ENCODE data around the gene POLR3G. TPM values are rescaled to one million over a fixed set of nuclear protein-coding genes. Genes with fewer than 3 reads are reported as not detected.

The POLR3G gene
- total and polyA plus RNA-seq, 12 donors, result 0.30 to 2.4 (median 0.93) TPM; not detected in 2

DNA sequence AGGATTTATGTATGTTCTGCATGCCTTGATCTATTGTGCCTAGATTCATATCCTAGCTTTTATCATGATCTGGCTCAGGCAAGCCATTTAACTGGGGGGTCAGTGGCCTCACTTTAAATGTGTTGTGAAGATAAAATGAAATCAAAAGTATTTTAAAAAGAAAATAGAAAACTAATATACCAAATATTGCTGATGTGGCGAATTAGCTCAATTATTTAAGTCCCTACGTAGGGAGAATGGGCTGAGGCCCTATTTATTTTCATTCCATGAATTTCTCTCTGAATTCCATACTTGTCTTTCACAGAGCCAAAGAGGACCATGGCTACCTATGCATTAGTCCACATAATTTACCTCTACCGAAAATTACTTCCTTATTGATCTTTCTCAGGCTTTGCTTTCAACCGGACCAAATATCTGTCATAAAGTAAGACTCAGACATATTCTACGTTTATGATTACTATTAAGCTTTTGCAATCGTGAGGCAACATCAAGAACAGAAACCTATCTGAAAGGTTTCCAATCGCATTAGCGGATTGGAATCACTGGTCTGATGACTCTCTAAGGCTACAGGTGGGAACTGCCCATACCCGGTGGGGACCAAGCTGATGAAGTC, 1.8 kb upstream of the POLR3G start:
- TF ChIP-seq POLR2A (IDR thresholded peaks at IDR 0.05), result no peak
- TF ChIP-seq, protein P1, sequence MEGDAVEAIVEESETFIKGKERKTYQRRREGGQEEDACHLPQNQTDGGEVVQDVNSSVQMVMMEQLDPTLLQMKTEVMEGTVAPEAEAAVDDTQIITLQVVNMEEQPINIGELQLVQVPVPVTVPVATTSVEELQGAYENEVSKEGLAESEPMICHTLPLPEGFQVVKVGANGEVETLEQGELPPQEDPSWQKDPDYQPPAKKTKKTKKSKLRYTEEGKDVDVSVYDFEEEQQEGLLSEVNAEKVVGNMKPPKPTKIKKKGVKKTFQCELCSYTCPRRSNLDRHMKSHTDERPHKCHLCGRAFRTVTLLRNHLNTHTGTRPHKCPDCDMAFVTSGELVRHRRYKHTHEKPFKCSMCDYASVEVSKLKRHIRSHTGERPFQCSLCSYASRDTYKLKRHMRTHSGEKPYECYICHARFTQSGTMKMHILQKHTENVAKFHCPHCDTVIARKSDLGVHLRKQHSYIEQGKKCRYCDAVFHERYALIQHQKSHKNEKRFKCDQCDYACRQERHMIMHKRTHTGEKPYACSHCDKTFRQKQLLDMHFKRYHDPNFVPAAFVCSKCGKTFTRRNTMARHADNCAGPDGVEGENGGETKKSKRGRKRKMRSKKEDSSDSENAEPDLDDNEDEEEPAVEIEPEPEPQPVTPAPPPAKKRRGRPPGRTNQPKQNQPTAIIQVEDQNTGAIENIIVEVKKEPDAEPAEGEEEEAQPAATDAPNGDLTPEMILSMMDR (IDR thresholded peaks at IDR 0.05), result no peak
- DNase-seq, result no peak
- WGBS, 4 donors, result 51 to 59% (median 53%) methylated on average over 9 of the region's 9 CpGs
- peaks cover 6 to 23% of the 10 kb centered on the region in 2 donors for H3K4me1 ChIP-seq (replicated peaks in 1 of 2)
- intact Hi-C loops (cut with DNase I), result no loop called here
- no peak overlapping the region for H3K27ac ChIP-seq
- no peaks in the 10 kb centered on the region for H3K9me3 ChIP-seq (replicated peaks in 1 of 3)
- peak overlapping the region in 2 of 4 donors; percentile 69 to 72 for H3K4me3 ChIP-seq
- H3K27me3 ChIP-seq, result no peaks in the 10 kb centered on the region
- H3K36me3 ChIP-seq (replicated peaks in 1 of 2), result no peaks in the 10 kb centered on the region

- intact Hi-C loops (cut with DNase I), result no loop called here
- H3K9me3 ChIP-seq (replicated peaks in 1 of 3), result no peaks in the 10 kb centered on the region
- TF ChIP-seq POLR2A (IDR thresholded peaks at IDR 0.05), result no peak
- TF ChIP-seq, protein P1 (IDR thresholded peaks at IDR 0.05), result no peak
- no peaks in the 10 kb centered on the region for H3K27me3 ChIP-seq
- WGBS, 4 donors, result 1 to 3% (median 1%) methylated on average over 10 to 56 of the region's 56 CpGs
- peaks cover 6 to 23% of the 10 kb centered on the region in 2 donors for H3K4me1 ChIP-seq (replicated peaks in 1 of 2)
- peak overlapping the region; percentile 62 to 73 (median 70) for H3K4me3 ChIP-seq
- H3K27ac ChIP-seq, result peak overlapping the region in 4 of 5 donors; percentile 57 to 90 (median 76)
- DNase-seq, result peak in 6 of 7 donors; percentile 19 to 62 (median 51)
- no peaks in the 10 kb centered on the region for H3K36me3 ChIP-seq (replicated peaks in 1 of 2)
Observed at GRCh38 chr5:90473396-90474234, 1.0 kb upstream of the POLR3G start.

GRCh38 chr5:90475436-90475980, 844 bp downstream of the POLR3G start:
- Histone ChIP-seq H3K27me3 (no peaks in the 10 kb centered on the region), H3K36me3 (replicated peaks in 1 of 2) (no peaks in the 10 kb centered on the region), H3K4me3 (peak overlapping the region in 1 of 4 donors; percentile 8), H3K27ac (no peak overlapping the region), H3K4me1 (replicated peaks in 1 of 2) (peaks cover 6 to 23% of the 10 kb centered on the region in 2 donors), H3K9me3 (replicated peaks in 1 of 3) (no peaks in the 10 kb centered on the region)
- intact Hi-C loops (cut with DNase I), result no loop called here
- no peak for DNase-seq
- 57 to 64% (median 60%) methylated on average over 16 to 17 of the region's 17 CpGs for WGBS, 4 donors
- no peak for TF ChIP-seq POLR2A (IDR thresholded peaks at IDR 0.05)
- TF ChIP-seq, protein P1 (IDR thresholded peaks at IDR 0.05), result no peak

- TF ChIP-seq, protein P1 (IDR thresholded peaks at IDR 0.05), result no peak
- no peak for TF ChIP-seq POLR2A (IDR thresholded peaks at IDR 0.05)
- intact Hi-C loops (cut with DNase I), result no loop called here
- no peak overlapping the region for H3K27ac ChIP-seq
Observed at GRCh38 chr5:90476391-90476790, 1.7 kb downstream of the POLR3G start.

More at GRCh38 chr5:90476391-90476790, 1.7 kb downstream of the POLR3G start:
- H3K4me3 ChIP-seq, result no peak overlapping the region
- DNase-seq, result no peak
- H3K36me3 ChIP-seq (replicated peaks in 1 of 2), result no peaks in the 10 kb centered on the region
- H3K4me1 ChIP-seq (replicated peaks in 1 of 2), result peaks cover 6 to 23% of the 10 kb centered on the region in 2 donors
- no peaks in the 10 kb centered on the region for H3K27me3 ChIP-seq
- WGBS, 4 donors, result 76 to 83% (median 82%) methylated on average over 3 of the region's 3 CpGs
- H3K9me3 ChIP-seq (replicated peaks in 1 of 3), result no peaks in the 10 kb centered on the region
